Measurements from ENCODE around the gene ZBP1. TPM values are rescaled to one million over a fixed set of nuclear protein-coding genes. Genes with fewer than 3 reads are reported as not detected.

ZBP1 gene
- total RNA-seq, 2 donors from 2014 or later = 0.14 to 8.9 TPM

DNA sequence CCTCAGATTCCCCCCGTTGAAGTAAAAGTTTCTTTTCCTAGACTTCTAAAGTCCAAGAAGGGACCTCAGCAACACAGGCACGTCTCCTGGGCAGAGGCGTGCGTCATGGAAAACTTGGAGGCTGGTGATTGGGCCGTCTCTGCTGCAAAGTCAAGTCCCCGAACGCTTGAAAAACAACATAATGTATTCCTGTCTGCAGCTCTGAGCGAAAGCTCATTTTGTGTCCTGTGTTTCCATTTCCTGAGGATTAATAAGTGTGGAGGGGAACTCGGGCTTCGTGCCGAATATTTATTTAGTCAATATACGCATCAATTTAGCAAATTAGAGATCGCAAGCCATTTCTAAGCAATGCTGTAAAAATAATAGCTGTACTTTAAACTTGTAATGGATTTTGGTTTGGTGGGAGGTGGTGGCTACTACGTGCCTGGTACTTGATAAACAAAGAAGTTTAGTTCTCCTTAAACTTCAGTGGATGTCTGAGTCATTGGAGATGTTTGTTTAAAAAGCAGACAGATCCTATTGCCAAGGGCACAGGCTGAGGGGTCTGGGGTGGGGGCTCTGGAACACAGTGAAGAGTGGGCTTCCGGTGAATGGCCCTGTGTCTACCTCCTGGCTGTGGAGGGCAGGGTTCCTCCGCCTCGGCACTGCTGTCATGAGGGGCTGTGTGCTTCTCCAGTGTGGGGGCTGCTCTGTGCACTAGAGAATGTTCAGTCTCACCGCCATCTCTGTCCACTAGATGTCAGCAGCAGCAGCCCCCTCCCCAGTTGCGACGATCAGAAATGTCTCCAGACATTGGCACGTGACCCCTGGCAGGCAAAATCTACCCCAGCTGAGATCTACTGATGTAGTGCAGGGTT, 37.6 kb downstream of the ZBP1 start:
- no peak overlapping the region for H3K4me3 ChIP-seq
- no peak for DNase-seq (ENCODE audit: low spot score)
- intact Hi-C loops (cut with DNase I) = no loop called here

DNA sequence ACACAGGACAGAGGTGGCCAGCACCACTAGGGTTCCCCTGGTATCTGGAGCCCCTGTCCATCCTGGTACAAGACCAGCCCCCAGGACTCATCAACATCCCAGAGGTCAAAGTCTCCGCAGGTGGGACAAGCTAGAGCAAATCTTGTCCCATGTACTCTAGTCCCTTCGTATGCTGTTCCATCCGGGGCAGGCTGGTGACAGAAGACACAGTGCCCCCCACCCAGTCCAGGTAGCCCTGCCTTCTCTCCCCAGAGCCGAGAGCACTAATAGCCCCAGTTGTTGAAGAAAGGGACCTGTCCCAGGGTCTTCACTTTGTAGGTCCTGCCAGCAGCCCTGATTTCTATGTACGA, 38.2 kb downstream of the ZBP1 start:
- no peaks in the 10 kb centered on the region for H3K4me1 ChIP-seq (replicated peaks)
- no peaks in the 10 kb centered on the region for H3K9me3 ChIP-seq
- WGBS = 82% methylated on average over 5 of the region's 5 CpGs
- peaks cover 8% of the 10 kb centered on the region for H3K27me3 ChIP-seq (replicated peaks; ENCODE audit: insufficient read depth)
- peak overlapping the region; percentile 45 to 48 for H3K27ac ChIP-seq
- H3K36me3 ChIP-seq = no peaks in the 10 kb centered on the region
- no peak for DNase-seq (ENCODE audit: low spot score)
- H3K4me3 ChIP-seq = no peak overlapping the region
- TF ChIP-seq POLR2AphosphoS5 (IDR thresholded peaks at IDR 0.05) (no peak), POLR2A (IDR thresholded peaks at IDR 0.05) (no peak)
- intact Hi-C loops (cut with DNase I) = no loop called here

More for the DNA sequence above, 37.6 kb downstream of the ZBP1 start:
- Histone ChIP-seq H3K9me3 (no peaks in the 10 kb centered on the region), H3K4me1 (replicated peaks) (no peaks in the 10 kb centered on the region), H3K27ac (peak overlapping the region; percentile 48 to 60), H3K27me3 (replicated peaks; ENCODE audit: insufficient read depth) (peaks cover 8% of the 10 kb centered on the region), H3K36me3 (no peaks in the 10 kb centered on the region)
- TF ChIP-seq, protein P1, sequence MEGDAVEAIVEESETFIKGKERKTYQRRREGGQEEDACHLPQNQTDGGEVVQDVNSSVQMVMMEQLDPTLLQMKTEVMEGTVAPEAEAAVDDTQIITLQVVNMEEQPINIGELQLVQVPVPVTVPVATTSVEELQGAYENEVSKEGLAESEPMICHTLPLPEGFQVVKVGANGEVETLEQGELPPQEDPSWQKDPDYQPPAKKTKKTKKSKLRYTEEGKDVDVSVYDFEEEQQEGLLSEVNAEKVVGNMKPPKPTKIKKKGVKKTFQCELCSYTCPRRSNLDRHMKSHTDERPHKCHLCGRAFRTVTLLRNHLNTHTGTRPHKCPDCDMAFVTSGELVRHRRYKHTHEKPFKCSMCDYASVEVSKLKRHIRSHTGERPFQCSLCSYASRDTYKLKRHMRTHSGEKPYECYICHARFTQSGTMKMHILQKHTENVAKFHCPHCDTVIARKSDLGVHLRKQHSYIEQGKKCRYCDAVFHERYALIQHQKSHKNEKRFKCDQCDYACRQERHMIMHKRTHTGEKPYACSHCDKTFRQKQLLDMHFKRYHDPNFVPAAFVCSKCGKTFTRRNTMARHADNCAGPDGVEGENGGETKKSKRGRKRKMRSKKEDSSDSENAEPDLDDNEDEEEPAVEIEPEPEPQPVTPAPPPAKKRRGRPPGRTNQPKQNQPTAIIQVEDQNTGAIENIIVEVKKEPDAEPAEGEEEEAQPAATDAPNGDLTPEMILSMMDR (IDR thresholded peaks at IDR 0.05) = no peak
- TF ChIP-seq POLR2AphosphoS5 (IDR thresholded peaks at IDR 0.05) = peak; percentile 49
- WGBS = 28% methylated on average over 21 of the region's 21 CpGs

DNA sequence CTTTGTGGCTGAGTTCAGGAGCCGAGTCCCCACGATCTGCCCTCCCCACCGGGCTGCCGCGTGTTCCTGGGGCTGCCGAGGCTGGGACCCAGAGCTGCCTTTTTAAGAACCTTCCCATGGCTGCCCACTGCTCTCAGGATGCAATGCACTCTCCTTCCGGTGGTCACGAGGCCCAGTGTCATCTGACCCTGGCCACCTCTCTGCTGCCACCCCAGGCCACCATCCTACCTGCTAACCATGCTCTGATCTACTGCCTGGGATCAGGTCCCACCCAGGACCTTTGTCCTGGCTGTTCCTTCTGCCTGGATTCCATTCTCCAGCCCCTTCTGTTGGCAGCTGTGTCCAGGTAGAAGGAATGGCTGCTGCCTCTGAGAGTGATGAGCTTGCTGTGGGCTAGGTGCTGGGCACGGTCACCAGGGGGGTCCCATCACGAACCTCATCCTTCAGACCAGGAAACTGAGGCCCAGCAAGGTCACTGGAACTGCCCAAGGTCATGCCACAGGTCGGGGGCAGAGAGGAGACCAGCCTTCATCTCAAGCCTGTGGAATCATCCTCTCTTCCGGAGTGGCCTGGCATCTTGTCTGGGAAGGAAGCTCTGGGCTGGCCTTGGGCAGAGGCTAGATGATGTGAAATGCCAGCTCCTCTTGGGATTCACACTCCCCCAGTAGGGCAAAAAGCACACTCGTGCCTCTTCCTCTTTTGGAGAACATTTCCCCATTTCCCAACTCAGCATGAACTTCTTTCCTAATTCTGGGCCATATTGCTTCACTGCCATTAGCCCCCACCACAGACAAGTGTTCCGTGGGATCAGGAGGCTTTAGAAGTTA, 38.8 kb downstream of the ZBP1 start:
- intact Hi-C loops (cut with DNase I) = no loop called here
- no peak for DNase-seq (ENCODE audit: low spot score)
- no peaks in the 10 kb centered on the region for H3K4me1 ChIP-seq (replicated peaks)
- no peaks in the 10 kb centered on the region for H3K9me3 ChIP-seq
- no peak overlapping the region for H3K4me3 ChIP-seq
- H3K36me3 ChIP-seq = no peaks in the 10 kb centered on the region
- H3K27ac ChIP-seq = peak overlapping the region in 1 of 2 donors; percentile 45
- TF ChIP-seq, protein P1 (IDR thresholded peaks at IDR 0.05) = no peak
- TF ChIP-seq POLR2A (IDR thresholded peaks at IDR 0.05) (no peak), POLR2AphosphoS5 (IDR thresholded peaks at IDR 0.05) (no peak)
- H3K27me3 ChIP-seq (replicated peaks; ENCODE audit: insufficient read depth) = peaks cover 8% of the 10 kb centered on the region
- WGBS = 85% methylated on average over 14 of the region's 14 CpGs

DNA sequence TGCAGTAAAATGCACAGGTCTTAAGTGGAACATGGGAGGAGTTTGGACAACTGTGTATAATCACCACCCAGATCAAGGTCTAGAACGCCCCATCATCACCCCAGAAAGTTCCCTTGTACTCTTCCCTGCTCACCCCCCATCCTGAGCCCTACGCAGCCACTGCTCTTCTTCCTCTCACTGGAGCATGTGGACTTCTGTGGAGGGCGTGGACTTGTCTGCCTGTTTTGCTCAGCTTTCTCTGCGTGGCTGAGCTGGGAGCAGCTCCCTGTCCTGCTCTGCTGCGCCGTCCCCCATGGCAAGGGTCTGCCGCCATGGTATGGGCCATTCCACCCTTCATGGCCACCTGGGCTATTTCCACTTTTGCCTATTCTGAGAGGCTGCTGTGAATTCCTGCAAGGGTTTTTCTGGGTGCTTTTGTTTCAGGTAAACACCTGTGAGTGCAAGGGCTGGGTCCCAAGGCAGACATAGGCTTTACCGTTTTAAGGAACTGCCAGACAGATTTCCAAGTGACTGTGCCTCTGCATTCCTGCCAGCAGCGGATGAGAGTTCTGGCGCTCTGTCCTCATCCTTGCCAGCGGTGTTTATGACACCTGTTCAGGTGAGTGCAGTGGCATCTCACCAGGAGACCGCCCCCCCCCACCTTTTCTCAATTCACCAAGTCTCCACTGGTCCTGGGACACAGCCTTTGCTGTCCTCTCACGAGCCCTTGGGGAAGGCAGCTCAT, 39.6 kb downstream of the ZBP1 start:
- no peak for DNase-seq (ENCODE audit: low spot score)
- no peak overlapping the region for H3K27ac ChIP-seq
- intact Hi-C loops (cut with DNase I) = no loop called here
- no peaks in the 10 kb centered on the region for H3K36me3 ChIP-seq
- H3K4me3 ChIP-seq = no peak overlapping the region
- no peaks in the 10 kb centered on the region for H3K4me1 ChIP-seq (replicated peaks)
- no peaks in the 10 kb centered on the region for H3K9me3 ChIP-seq
- WGBS = 74% methylated on average over 13 of the region's 13 CpGs
- TF ChIP-seq POLR2AphosphoS5 (IDR thresholded peaks at IDR 0.05) (no peak), POLR2A (IDR thresholded peaks at IDR 0.05) (no peak)
- TF ChIP-seq, protein P1 (IDR thresholded peaks at IDR 0.05) = no peak
- H3K27me3 ChIP-seq (replicated peaks; ENCODE audit: insufficient read depth) = peaks cover 9% of the 10 kb centered on the region

DNA sequence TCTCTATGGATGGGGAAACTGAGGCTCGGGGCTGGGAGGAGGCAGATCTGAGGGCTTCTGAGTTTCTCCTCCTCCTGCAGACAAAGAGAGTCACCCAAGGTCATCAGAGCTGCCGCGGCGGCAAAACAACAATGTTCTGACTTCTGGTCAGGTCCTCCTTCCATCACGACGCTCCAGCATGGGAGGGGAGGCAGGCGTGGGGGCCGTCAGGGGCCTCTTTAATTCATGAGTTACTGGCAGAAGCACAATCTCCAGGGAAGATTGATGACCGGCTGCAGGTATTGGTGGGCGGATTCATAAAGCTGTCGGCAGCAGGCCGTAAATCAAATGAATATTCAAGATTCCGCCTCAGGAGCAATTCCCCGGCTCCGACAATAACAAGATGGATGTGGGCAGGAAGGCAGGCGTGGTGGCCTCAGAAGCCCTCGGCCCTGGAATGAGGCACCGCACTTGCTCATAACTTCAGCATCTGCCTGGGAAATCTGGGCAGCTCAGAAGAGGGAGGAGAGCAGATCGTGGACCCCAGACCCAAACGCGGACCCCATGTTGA, 40.3 kb downstream of the ZBP1 start:
- TF ChIP-seq POLR2AphosphoS5 (IDR thresholded peaks at IDR 0.05) (no peak), POLR2A (IDR thresholded peaks at IDR 0.05) (no peak)
- TF ChIP-seq, protein P1 (IDR thresholded peaks at IDR 0.05) = no peak
- 13% methylated on average over 21 of the region's 21 CpGs for WGBS
- H3K4me3 ChIP-seq = no peak overlapping the region
- intact Hi-C loops (cut with DNase I) = no loop called here
- H3K36me3 ChIP-seq = no peaks in the 10 kb centered on the region
- no peak overlapping the region for H3K27ac ChIP-seq
- DNase-seq (ENCODE audit: low spot score) = no peak
- H3K27me3 ChIP-seq (replicated peaks; ENCODE audit: insufficient read depth) = peaks cover 9% of the 10 kb centered on the region
- H3K9me3 ChIP-seq = no peaks in the 10 kb centered on the region
- no peaks in the 10 kb centered on the region for H3K4me1 ChIP-seq (replicated peaks)
